GM06990 (cell line): ENCODE measurements around the gene MBP.

ENCODE experiments used
- DNase-seq: peaks from one replicate; pipeline ENCODE4 v3.0.0-alpha.2; 2011; ENCODE audit not compliant: insufficient read length; ENCODE audit errors: extremely low read depth
- H3K27me3 ChIP-seq: replicated peaks from 2 replicates; pipeline ENCODE4 v1.6.0; 2011; ENCODE audit warnings: low read length; ENCODE audit not compliant: control insufficient read depth, insufficient read depth
- H3K36me3 ChIP-seq: 2 replicates; pipeline ENCODE4 v1.5.1; 2011; ENCODE audit warnings: low read length; ENCODE audit not compliant: control insufficient read depth, insufficient read depth
- H3K4me3 ChIP-seq: replicated peaks from 2 replicates; pipeline ENCODE4 v1.5.1; 2011; ENCODE audit warnings: low read depth, mild to moderate bottlenecking, control low read depth, low read length
- CTCF ChIP-seq: IDR thresholded peaks from 2 replicates; pipeline ENCODE4 v1.5.1; 2011; ENCODE audit warnings: low read length, control low read depth, mild to moderate bottlenecking, inconsistent platforms; ENCODE audit not compliant: insufficient read depth, poor library complexity, severe bottlenecking

MBP gene

GRCh38 chr18:77077401-77077800 is 55.2 kb downstream of the MBP start:
- TF ChIP-seq CTCF, result no peak
- Histone ChIP-seq H3K4me3 (no peak overlapping the region), H3K27me3 (no peaks in the 10 kb centered on the region), H3K36me3 (peaks cover 10% of the 10 kb centered on the region)
- no peak for DNase-seq

GRCh38 chr18:77076111-77076510 is 56.5 kb downstream of the MBP start:
- peaks cover 10% of the 10 kb centered on the region for H3K36me3 ChIP-seq
- H3K27me3 ChIP-seq, result no peaks in the 10 kb centered on the region
- DNase-seq, result no peak
- no peak for TF ChIP-seq CTCF
- no peak overlapping the region for H3K4me3 ChIP-seq

- Histone ChIP-seq H3K36me3 (peaks cover 10% of the 10 kb centered on the region), H3K4me3 (no peak overlapping the region), H3K27me3 (no peaks in the 10 kb centered on the region)
- TF ChIP-seq CTCF, result no peak
- no peak for DNase-seq
These were observed 58.2 kb downstream of the MBP start for GRCh38 chr18:77074431-77074830.

GRCh38 chr18:77073336-77074093 is 59.1 kb downstream of the MBP start:
- Histone ChIP-seq H3K4me3 (no peak overlapping the region), H3K36me3 (peaks cover 9% of the 10 kb centered on the region), H3K27me3 (no peaks in the 10 kb centered on the region)
- DNase-seq, result no peak
- no peak for TF ChIP-seq CTCF

- H3K27me3 ChIP-seq, result no peaks in the 10 kb centered on the region
- H3K36me3 ChIP-seq, result peaks cover 6% of the 10 kb centered on the region
- no peak for TF ChIP-seq CTCF
- H3K4me3 ChIP-seq, result no peak overlapping the region
- no peak for DNase-seq
These were observed 60.0 kb downstream of the MBP start for GRCh38 chr18:77072566-77072965.
